H9 (cell line): Measurements from ENCODE around the gene PPP2R3B. TPM values are rescaled to one million over a fixed set of nuclear protein-coding genes. Genes with fewer than 3 reads are reported as not detected.

Experiments
- DNase-seq: peaks from one replicate; pipeline ENCODE4 v3.0.0-alpha.2; 2017
- H2AFZ ChIP-seq: one replicate; pipeline ENCODE4 v1.6.1; 2013; ENCODE audit warnings: mild to moderate bottlenecking, low read length, control low read depth, moderate library complexity
- H2AK5ac ChIP-seq: 2 replicates; pipeline ENCODE4 v1.6.1; 2013; ENCODE audit warnings: low read length, control low read depth, mixed read lengths; ENCODE audit not compliant: insufficient read length
- H2BK120ac ChIP-seq: one replicate; pipeline ENCODE4 v1.6.1; 2013; ENCODE audit warnings: low read depth, mild to moderate bottlenecking, low read length, control low read depth, inconsistent platforms; ENCODE audit not compliant: poor library complexity, severe bottlenecking
- H2BK12ac ChIP-seq: 2 replicates; pipeline ENCODE4 v1.6.1; 2013; ENCODE audit warnings: low read length, control low read depth, mixed read lengths, low read depth; ENCODE audit not compliant: insufficient read length
- H2BK15ac ChIP-seq: 2 replicates; pipeline ENCODE4 v1.6.1; 2013; ENCODE audit warnings: low read depth, low read length, control low read depth
- H2BK20ac ChIP-seq: one replicate; pipeline ENCODE4 v1.6.1; 2013; ENCODE audit warnings: low read depth, mild to moderate bottlenecking, low read length, control low read depth, inconsistent platforms; ENCODE audit not compliant: poor library complexity, severe bottlenecking
- H2BK5ac ChIP-seq: 2 replicates; pipeline ENCODE4 v1.6.1; 2013; ENCODE audit warnings: low read length, control low read depth, mixed read lengths; ENCODE audit not compliant: insufficient read length
- H3K14ac ChIP-seq: 2 replicates; pipeline ENCODE4 v1.6.1; 2013; ENCODE audit warnings: low read length, control low read depth; ENCODE audit not compliant: insufficient read depth
- H3K18ac ChIP-seq: 2 replicates; pipeline ENCODE4 v1.6.1; 2013; ENCODE audit warnings: low read depth, mild to moderate bottlenecking, mixed read lengths, low read length, control low read depth; ENCODE audit not compliant: insufficient read length
- H3K23ac ChIP-seq: 2 replicates; pipeline ENCODE4 v1.6.1; 2013; ENCODE audit warnings: low read length, control low read depth, mixed read lengths, low read depth; ENCODE audit not compliant: insufficient read length
- H3K23me2 ChIP-seq: 2 replicates; pipeline ENCODE4 v1.6.1; 2013; ENCODE audit warnings: low read depth, mild to moderate bottlenecking, mixed read lengths, low read length, control low read depth; ENCODE audit not compliant: insufficient read length, poor library complexity, severe bottlenecking
- H3K27ac ChIP-seq: 2 replicates; pipeline ENCODE4 v1.5.1; 2013; ENCODE audit warnings: low read length, control low read depth, mixed read lengths, low read depth; ENCODE audit not compliant: insufficient read length
- H3K27me3 ChIP-seq: 2 replicates; pipeline ENCODE4 v1.6.1; 2013; ENCODE audit warnings: low read length, control low read depth, inconsistent platforms; ENCODE audit not compliant: insufficient read depth
- H3K4ac ChIP-seq: 2 replicates; pipeline ENCODE4 v1.6.1; 2013; ENCODE audit warnings: low read depth, mild to moderate bottlenecking, control low read depth, inconsistent platforms, low read length, moderate library complexity
- H3K4me1 ChIP-seq: 2 replicates; pipeline ENCODE4 v1.6.1; 2013; ENCODE audit warnings: low read length, control low read depth, inconsistent platforms; ENCODE audit not compliant: insufficient read depth
- H3K4me2 ChIP-seq: 2 replicates; pipeline ENCODE4 v1.6.1; 2013; ENCODE audit warnings: low read length, control low read depth, mixed read lengths; ENCODE audit not compliant: insufficient read length, insufficient read depth
- H3K56ac ChIP-seq: 2 replicates; pipeline ENCODE4 v1.6.1; 2013; ENCODE audit warnings: low read depth, mild to moderate bottlenecking, mixed read lengths, low read length, control low read depth; ENCODE audit not compliant: insufficient read length
- H3K79me1 ChIP-seq: 2 replicates; pipeline ENCODE4 v1.6.1; 2013; ENCODE audit warnings: low read depth, mild to moderate bottlenecking, moderate library complexity, low read length, control low read depth, inconsistent platforms; ENCODE audit not compliant: insufficient read depth, poor library complexity, severe bottlenecking
- H3K79me2 ChIP-seq: 2 replicates; pipeline ENCODE4 v1.6.1; 2013; ENCODE audit warnings: low read length, control low read depth, inconsistent platforms; ENCODE audit not compliant: insufficient read depth
- H3K9ac ChIP-seq: 2 replicates; pipeline ENCODE4 v1.6.1; 2013; ENCODE audit warnings: low read length, control low read depth, mixed read lengths; ENCODE audit not compliant: insufficient read length; ENCODE audit errors: extremely low read depth
- H3K9me3 ChIP-seq: one replicate; pipeline ENCODE4 v1.6.1; 2013; ENCODE audit warnings: low read depth, low read length, inconsistent platforms; ENCODE audit not compliant: control insufficient read depth
- H3T11ph ChIP-seq: one replicate; pipeline ENCODE4 v1.6.1; 2013; ENCODE audit warnings: mild to moderate bottlenecking, low read length, control low read depth, inconsistent platforms
- H4K20me1 ChIP-seq: one replicate; pipeline ENCODE4 v1.6.1; 2013; ENCODE audit not compliant: control insufficient read depth, insufficient read length, insufficient read depth
- H4K5ac ChIP-seq: 2 replicates; pipeline ENCODE4 v1.6.1; 2013; ENCODE audit warnings: low read depth, mild to moderate bottlenecking, mixed read lengths, low read length, control low read depth; ENCODE audit not compliant: insufficient read length
- H4K8ac ChIP-seq: replicated peaks from 2 replicates; pipeline ENCODE4 v1.6.1; 2013; ENCODE audit warnings: low read length, control low read depth, mixed read lengths, low read depth; ENCODE audit not compliant: insufficient read length
- H4K91ac ChIP-seq: 2 replicates; pipeline ENCODE4 v1.6.1; 2013; ENCODE audit warnings: low read depth, mild to moderate bottlenecking, moderate library complexity, mixed read lengths, low read length, control low read depth; ENCODE audit not compliant: insufficient read length
- H3K27ac Mint-ChIP-seq, 3 experiments: 2 replicates in 2 of 3; 3 replicates in 1 of 3; pipeline ENCODE4 v1.8.0; 2020 to 2021; ENCODE audit warnings: mixed read lengths in 3 of 3, mild to moderate bottlenecking in 1 of 3, moderate library complexity in 1 of 3
- H3K27me3 Mint-ChIP-seq: 2 replicates; pipeline ENCODE4 v1.8.0; 2021; ENCODE audit warnings: low read depth, mild to moderate bottlenecking, moderate library complexity, mixed read lengths
- H3K36me3 Mint-ChIP-seq, 3 experiments: 2 replicates in 2 of 3; 3 replicates in 1 of 3; pipeline ENCODE4 v1.8.0; 2020 to 2021; ENCODE audit warnings: low read depth in 3 of 3, mixed read lengths in 3 of 3; ENCODE audit not compliant: insufficient read depth in 1 of 3
- H3K4me1 Mint-ChIP-seq, 2 experiments: 2 replicates each; pipeline ENCODE4 v1.8.0; 2020; ENCODE audit warnings: mixed read lengths in 2 of 2
- H3K4me3 Mint-ChIP-seq, 2 experiments: 2 replicates in 1 of 2; 3 replicates in 1 of 2; pipeline ENCODE4 v1.8.0; 2020 to 2021; ENCODE audit warnings: mild to moderate bottlenecking in 2 of 2, mixed read lengths in 2 of 2, moderate library complexity in 1 of 2
- H3K9me3 Mint-ChIP-seq, 2 experiments: 2 replicates in 1 of 2; 3 replicates in 1 of 2; pipeline ENCODE4 v1.8.0; 2020; ENCODE audit warnings: mild to moderate bottlenecking in 2 of 2, mixed read lengths in 2 of 2, moderate library complexity in 1 of 2
- CTCF ChIP-seq: fragments of 200-600 bp; sonication (generic); conservative IDR thresholded peaks from 3 replicates; pipeline ENCODE4 v1.8.0; 2021; ENCODE audit warnings: antibody characterized with exemption, mild to moderate bottlenecking
- WGBS: extraction: QIAGEN DNeasy Blood & Tissue Kit; methylation state at CpG from one replicate; pipeline ENCODE4 v1.1.7; 2013; ENCODE audit warnings: missing lambda C conversion rate, low lambda C conversion rate, mixed read lengths; ENCODE audit not compliant: insufficient read length; ENCODE audit errors: extremely low coverage; 5-methylcytosine and 5-hydroxymethylcytosine counted together
- total RNA-seq: library from RNA; stranded (reverse); gene quantifications from 2 replicates; pipeline ENCODE4 v1.2.1, GENCODE V29; 2021

PPP2R3B gene
- total RNA-seq, 1 experiment from 2014 or later, result 72.1 TPM

- Histone ChIP-seq H4K5ac (no peak overlapping the region), H3K27me3 (no peaks in the 10 kb centered on the region), H2BK12ac (no peak overlapping the region), H2BK120ac (no peak overlapping the region), H3K9me3 (no peaks in the 10 kb centered on the region), H4K20me1 (no peaks in the 10 kb centered on the region), H4K8ac (no peak overlapping the region), H3K79me1 (no peaks in the 10 kb centered on the region), H3K9ac (no peak overlapping the region), H2AK5ac (no peak overlapping the region), H3K23me2 (no peaks in the 10 kb centered on the region), H3K4ac (no peak overlapping the region), H3K4me2 (no peak overlapping the region), H3T11ph (no peak overlapping the region), H2AFZ (no peak overlapping the region), H4K91ac (no peak overlapping the region), H3K27ac (no peak overlapping the region), H2BK20ac (no peak overlapping the region), H2BK5ac (no peak overlapping the region), H2BK15ac (no peak overlapping the region), H3K18ac (no peak overlapping the region), H3K56ac (no peak overlapping the region), H3K23ac (no peak overlapping the region), H3K79me2 (no peaks in the 10 kb centered on the region), H3K4me1 (no peaks in the 10 kb centered on the region), H3K14ac (no peak overlapping the region)
- Mint-ChIP-seq H3K4me1 (no peaks in the 10 kb centered on the region), H3K27ac (no peak overlapping the region), H3K4me3 (no peak overlapping the region), H3K27me3 (no peaks in the 10 kb centered on the region), H3K36me3 (peaks cover 30 to 70% (median 66%) of the 10 kb centered on the region in 3 experiments), H3K9me3 (no peaks in the 10 kb centered on the region)
- TF ChIP-seq CTCF, result no peak
- WGBS, result 100% methylated on average over 5 of the region's 69 CpGs
- DNase-seq, result no peak
Measured at GRCh38 chrX:311156-312129, 75.3 kb downstream of the PPP2R3B start.
